Activated CD8-positive, alpha-beta T cell treated with anti-CD3 and anti-CD28 coated beads, Interleukin-2, amount 10 ng/mL, durations not matched to agents 7 days and 5 days (primary cell): ENCODE measurements around the gene GRK3. TPM values are rescaled to one million over a fixed set of nuclear protein-coding genes. Genes with fewer than 3 reads are reported as not detected.
A peak's percentile ranks its signal among the peaks of the same experiment; 100 is the strongest.
"Not testable (repeated sequence)": the region's sequence is repeated elsewhere in the genome, so short reads cannot be mapped to it uniquely, and the experiment has no call there.

Experiments used
- ATAC-seq: fragments of 150-1000 bp; cut with Tn5 transposase; one replicate; pipeline ENCODE4 v1.10.0; 2021; ENCODE audit warnings: moderate library complexity
- CTCF ChIA-PET: fragments of 350-600 bp; sonication (Branson Sonifier 250); formaldehyde crosslinking; loops from one replicate; lab custom pipeline; 2021; ENCODE audit warnings: antibody characterized with exemption; lab: Charles Lee
- POLR2A ChIA-PET: fragments of 350-600 bp; sonication (Branson Sonifier 250); formaldehyde crosslinking; loops from one replicate; lab custom pipeline; 2021; ENCODE audit warnings: antibody characterized with exemption; lab: Charles Lee
- DNase-seq: peaks from one replicate; pipeline ENCODE4 v3.0.0-alpha.2; 2020
- H3K27ac Mint-ChIP-seq: one replicate; pipeline ENCODE4 v1.8.0; 2021; ENCODE audit warnings: mild to moderate bottlenecking, mixed read lengths
- H3K27me3 Mint-ChIP-seq: one replicate; pipeline ENCODE4 v1.8.0; 2021; ENCODE audit warnings: low read depth, mixed read lengths
- H3K36me3 Mint-ChIP-seq: one replicate; pipeline ENCODE4 v1.8.0; 2021; ENCODE audit warnings: low read depth, mixed read lengths
- H3K4me1 Mint-ChIP-seq: one replicate; pipeline ENCODE4 v1.8.0; 2021; ENCODE audit warnings: low read depth, mixed read lengths
- H3K4me3 Mint-ChIP-seq: one replicate; pipeline ENCODE4 v1.8.0; 2021; ENCODE audit warnings: mild to moderate bottlenecking, mixed read lengths
- H3K9me3 Mint-ChIP-seq: one replicate; pipeline ENCODE4 v1.8.0; 2022; ENCODE audit warnings: mixed read lengths; ENCODE audit not compliant: insufficient read depth
- total RNA-seq, 2 experiments: library from RNA; stranded (reverse); gene quantifications; one replicate each; pipeline ENCODE4 v1.2.3, GENCODE V29; 2021

GRK3 gene
- total RNA-seq, 2 experiments from 2014 or later = 35.0 to 36.6 TPM

DNA sequence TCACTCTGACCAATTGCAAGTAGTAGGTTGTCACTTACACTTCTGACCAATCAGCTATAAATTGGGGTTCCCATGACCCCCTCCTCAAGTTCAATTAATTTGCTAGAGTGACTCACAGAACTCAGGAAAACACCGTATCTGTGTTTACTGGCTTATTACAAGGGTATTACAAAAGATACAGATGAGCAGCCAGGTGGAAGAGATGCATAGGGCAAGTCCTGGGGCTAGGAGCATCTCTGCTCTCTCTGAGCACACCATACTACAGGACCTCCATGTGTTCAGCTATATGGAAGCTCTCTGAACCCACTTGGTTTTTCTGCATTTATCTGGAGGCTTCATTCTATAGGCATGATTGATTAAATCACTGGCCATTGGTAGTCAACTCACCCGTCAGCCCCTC lies 11.3 kb upstream of the GRK3 start:
- Mint-ChIP-seq H3K9me3 (no peaks in the 10 kb centered on the region), H3K36me3 (no peaks in the 10 kb centered on the region), H3K27me3 (no peaks in the 10 kb centered on the region), H3K4me3 (no peak overlapping the region), H3K27ac (no peak overlapping the region), H3K4me1 (peaks cover 19% of the 10 kb centered on the region)
- ChIA-PET CTCF (interaction anchor here (1.1 to 4.1 kb wide), 4 partner anchors 9 to 220 kb away, joined by 3 to 21 read pairs (median 5); no protein-coding TSS in a partner anchor), POLR2A (interaction anchor here (0.6 kb wide), 1 partner anchor 9 kb away, joined by 3 read pairs; no protein-coding TSS in a partner anchor)
- DNase-seq = no peak
- ATAC-seq = no peak

DNA sequence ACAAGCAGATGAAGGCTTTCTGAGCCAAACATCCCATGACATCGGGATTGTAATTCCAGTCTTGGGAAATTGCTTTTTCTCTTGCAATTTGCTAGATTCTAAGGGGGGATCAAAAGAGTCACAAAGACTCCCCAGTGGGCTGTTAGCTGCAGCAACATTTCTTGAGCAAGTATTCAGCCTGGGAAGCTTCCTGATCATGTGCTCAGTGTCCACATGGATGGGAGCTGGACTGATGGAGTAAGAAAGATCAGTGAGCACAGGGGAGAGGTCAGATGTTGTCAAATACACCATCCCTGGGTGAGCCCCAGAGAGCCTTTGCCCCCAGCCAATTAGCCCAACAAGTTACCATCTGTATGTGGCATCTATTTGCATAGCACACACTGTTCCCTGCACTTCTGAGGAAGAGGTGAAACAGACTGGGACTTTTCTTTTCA lies 10.2 kb upstream of the GRK3 start:
- ChIA-PET CTCF (interaction anchor here (2.7 to 4.1 kb wide), 2 partner anchors 10 to 92 kb away, joined by 6 to 21 read pairs; no protein-coding TSS in a partner anchor), POLR2A (interaction anchor here (0.6 kb wide), 1 partner anchor 23 kb away, joined by 3 read pairs; no protein-coding TSS in a partner anchor)

DNA sequence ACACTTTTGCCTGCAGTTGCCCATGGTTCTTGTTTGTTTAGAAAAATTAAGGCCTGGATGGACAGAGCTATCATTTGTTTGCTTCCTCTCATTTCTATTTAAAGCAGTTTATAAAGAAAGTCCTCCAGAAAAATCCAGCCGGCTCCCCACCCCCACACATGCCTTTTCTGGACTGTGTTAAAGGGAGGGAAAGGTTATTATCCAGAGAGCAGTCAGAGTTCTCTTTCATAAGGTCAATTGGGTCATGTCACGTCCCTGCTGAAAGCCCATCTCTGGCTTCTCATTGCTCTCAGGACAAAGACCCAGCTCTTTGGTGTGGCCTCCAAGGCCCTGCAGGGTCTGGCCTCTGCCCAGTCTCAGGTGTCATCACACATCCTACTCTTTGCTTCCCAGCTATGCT lies 9.8 kb upstream of the GRK3 start:
- H3K27me3 Mint-ChIP-seq = no peaks in the 10 kb centered on the region
- CTCF ChIA-PET = interaction anchor here (4.1 kb wide), 1 partner anchor 11 kb away, joined by 21 read pairs; no protein-coding TSS in a partner anchor
- H3K4me3 Mint-ChIP-seq = no peak overlapping the region
- H3K4me1 Mint-ChIP-seq = peaks cover 3% of the 10 kb centered on the region
- no peak for ATAC-seq
- no peak overlapping the region for H3K27ac Mint-ChIP-seq
- H3K9me3 Mint-ChIP-seq = no peaks in the 10 kb centered on the region
- no peaks in the 10 kb centered on the region for H3K36me3 Mint-ChIP-seq
- POLR2A ChIA-PET = interaction anchor here (0.6 kb wide), 1 partner anchor 23 kb away, joined by 3 read pairs; no protein-coding TSS in a partner anchor
- DNase-seq = no peak

More for the DNA sequence above, 10.2 kb upstream of the GRK3 start:
- Mint-ChIP-seq H3K36me3 (no peaks in the 10 kb centered on the region), H3K9me3 (no peaks in the 10 kb centered on the region), H3K27me3 (no peaks in the 10 kb centered on the region), H3K4me3 (no peak overlapping the region), H3K27ac (no peak overlapping the region), H3K4me1 (peaks cover 7% of the 10 kb centered on the region)
- no peak for ATAC-seq
- DNase-seq = no peak

DNA sequence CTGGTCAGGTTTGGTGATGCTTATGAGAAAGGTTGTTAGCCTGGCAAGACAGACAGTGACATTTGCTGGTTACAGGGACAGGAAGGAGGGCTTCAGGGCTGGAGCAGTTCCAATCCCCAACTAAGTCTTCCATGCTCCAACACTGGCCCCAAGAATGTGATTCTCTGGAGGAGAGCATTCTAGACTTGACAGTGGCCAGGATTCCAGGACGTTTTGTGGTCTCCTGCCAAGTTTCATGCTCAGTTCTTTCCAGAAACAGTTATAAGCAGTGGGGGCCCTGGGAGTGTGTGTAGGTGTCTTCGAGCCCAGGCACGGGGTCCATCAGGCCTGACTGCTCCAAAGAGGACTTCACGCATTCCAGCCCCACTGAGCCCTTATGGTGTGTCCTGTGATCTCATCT lies 8.9 kb upstream of the GRK3 start:
- Mint-ChIP-seq H3K9me3 (no peaks in the 10 kb centered on the region), H3K4me3 (no peak overlapping the region), H3K4me1 (no peaks in the 10 kb centered on the region), H3K36me3 (no peaks in the 10 kb centered on the region), H3K27me3 (no peaks in the 10 kb centered on the region), H3K27ac (no peak overlapping the region)
- ChIA-PET POLR2A (no interaction called here), CTCF (interaction anchor here (4.1 kb wide), 1 partner anchor 12 kb away, joined by 21 read pairs; no protein-coding TSS in a partner anchor)
- DNase-seq (no peak), ATAC-seq (no peak)

DNA sequence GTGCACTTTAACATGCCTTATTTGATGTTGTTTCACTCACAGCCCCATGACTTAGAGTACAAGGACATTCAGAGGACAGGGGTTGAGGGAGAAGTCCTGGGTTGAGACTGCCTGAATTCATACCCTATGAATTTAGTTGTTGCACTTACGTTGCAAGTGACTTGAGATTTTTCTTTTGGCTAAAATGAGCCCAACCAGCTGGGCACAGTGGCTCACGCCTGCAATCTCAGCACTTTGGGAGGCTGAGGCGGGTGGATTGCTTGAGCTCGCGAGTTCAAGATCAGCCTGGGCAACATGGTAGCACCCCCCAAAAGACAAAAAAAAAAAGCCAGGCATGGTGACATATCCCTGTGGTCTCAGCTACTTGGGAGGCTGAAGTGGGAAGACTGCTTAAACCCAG lies 7.3 kb upstream of the GRK3 start:
- no peaks in the 10 kb centered on the region for H3K27me3 Mint-ChIP-seq
- no peak overlapping the region for H3K27ac Mint-ChIP-seq
- ChIA-PET CTCF (interaction anchor here (1.0 to 1.1 kb wide), 2 partner anchors 13 to 216 kb away, joined by 3 to 4 read pairs; no protein-coding TSS in a partner anchor), POLR2A (no interaction called here)
- DNase-seq (no peak), ATAC-seq (no peak)
- H3K36me3 Mint-ChIP-seq = no peaks in the 10 kb centered on the region
- no peak overlapping the region for H3K4me3 Mint-ChIP-seq
- peaks cover 9% of the 10 kb centered on the region for H3K4me1 Mint-ChIP-seq
- H3K9me3 Mint-ChIP-seq = no peaks in the 10 kb centered on the region

DNA sequence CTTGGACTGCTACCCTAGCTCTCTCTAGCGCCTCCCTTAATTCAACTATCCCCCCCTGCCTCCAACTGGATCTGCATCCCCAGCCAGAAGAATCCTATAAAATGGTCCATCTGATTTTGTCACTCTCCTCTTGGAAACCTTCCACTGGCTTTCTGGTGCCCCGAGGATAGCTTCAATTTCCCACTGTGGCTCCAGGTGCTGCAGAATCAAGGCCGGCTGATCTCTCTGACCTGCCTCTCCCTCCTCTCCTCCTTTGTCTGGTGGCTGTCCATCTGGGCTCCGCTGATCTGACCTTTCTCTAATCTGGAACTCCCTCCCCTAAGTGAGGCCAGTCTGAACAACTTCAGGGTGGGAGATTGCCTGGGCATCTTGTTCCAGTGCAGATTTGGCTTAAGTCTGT lies 6.1 kb upstream of the GRK3 start:
- ATAC-seq (no peak), DNase-seq (no peak)
- Mint-ChIP-seq H3K9me3 (no peaks in the 10 kb centered on the region), H3K4me1 (peaks cover 18% of the 10 kb centered on the region), H3K36me3 (no peaks in the 10 kb centered on the region), H3K27ac (no peak overlapping the region), H3K27me3 (no peaks in the 10 kb centered on the region), H3K4me3 (no peak overlapping the region)
- ChIA-PET POLR2A (interaction anchor here (0.6 kb wide), 1 partner anchor 10 kb away, joined by 3 read pairs; no protein-coding TSS in a partner anchor), CTCF (interaction anchor here (1.0 to 1.2 kb wide), 3 partner anchors 11 to 215 kb away, joined by 3 to 4 read pairs (median 3); no protein-coding TSS in a partner anchor)

DNA sequence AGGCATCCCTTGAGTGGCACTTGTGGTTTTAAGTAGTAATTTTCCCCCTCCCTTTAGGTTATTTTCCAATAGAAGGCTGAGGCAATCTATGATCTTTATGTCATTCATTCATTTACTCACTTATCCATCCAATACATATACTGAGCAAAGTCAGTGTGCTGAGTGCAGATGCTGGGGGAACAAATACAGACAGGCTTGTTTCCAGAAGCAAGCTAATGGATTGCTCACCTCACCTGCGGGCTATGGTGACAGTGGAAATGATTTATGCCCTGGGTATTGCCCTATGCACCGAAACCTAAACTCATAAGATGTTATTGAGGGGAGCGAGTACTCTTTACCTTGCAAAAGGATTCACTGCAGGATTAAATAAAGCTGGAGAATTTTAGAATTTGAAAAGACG lies 4.6 kb upstream of the GRK3 start:
- H3K4me1 Mint-ChIP-seq = peaks cover 27% of the 10 kb centered on the region
- not testable (repeated sequence) for H3K27me3 Mint-ChIP-seq, H3K36me3 Mint-ChIP-seq, H3K27ac Mint-ChIP-seq, H3K9me3 Mint-ChIP-seq, H3K4me3 Mint-ChIP-seq, ATAC-seq, DNase-seq
- POLR2A ChIA-PET = interaction anchor here (1.0 kb wide), 1 partner anchor 145 kb away, joined by 4 read pairs; no protein-coding TSS in a partner anchor
- CTCF ChIA-PET = interaction anchor here (1.0 kb wide), 1 partner anchor 16 kb away, joined by 5 read pairs; no protein-coding TSS in a partner anchor

DNA sequence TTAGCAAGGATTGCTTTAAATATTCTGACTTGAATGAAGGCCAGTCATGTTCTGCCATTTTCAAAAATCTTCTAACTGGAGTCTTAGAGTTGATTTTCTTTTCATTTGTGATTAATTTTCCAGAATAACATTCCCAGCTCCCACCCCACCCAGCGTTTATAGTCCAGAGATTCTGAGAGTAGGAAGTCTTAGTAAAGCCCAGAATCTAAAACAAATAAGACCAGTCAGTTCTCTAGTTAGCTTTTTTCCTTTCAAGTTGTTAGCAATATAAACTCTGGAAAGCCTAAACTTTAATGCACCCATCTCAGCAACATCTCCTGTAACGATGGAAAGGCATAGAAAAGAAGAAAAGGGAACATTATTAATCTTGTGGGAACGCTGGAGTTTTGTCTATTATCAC lies 3.3 kb upstream of the GRK3 start:
- H3K27ac Mint-ChIP-seq, DNase-seq, POLR2A ChIA-PET, H3K9me3 Mint-ChIP-seq, H3K27me3 Mint-ChIP-seq, H3K36me3 Mint-ChIP-seq, ATAC-seq, H3K4me3 Mint-ChIP-seq: not testable (repeated sequence)
- peaks cover 30% of the 10 kb centered on the region for H3K4me1 Mint-ChIP-seq
- CTCF ChIA-PET = interaction anchor here (1.1 kb wide), 1 partner anchor 17 kb away, joined by 6 read pairs; no protein-coding TSS in a partner anchor

DNA sequence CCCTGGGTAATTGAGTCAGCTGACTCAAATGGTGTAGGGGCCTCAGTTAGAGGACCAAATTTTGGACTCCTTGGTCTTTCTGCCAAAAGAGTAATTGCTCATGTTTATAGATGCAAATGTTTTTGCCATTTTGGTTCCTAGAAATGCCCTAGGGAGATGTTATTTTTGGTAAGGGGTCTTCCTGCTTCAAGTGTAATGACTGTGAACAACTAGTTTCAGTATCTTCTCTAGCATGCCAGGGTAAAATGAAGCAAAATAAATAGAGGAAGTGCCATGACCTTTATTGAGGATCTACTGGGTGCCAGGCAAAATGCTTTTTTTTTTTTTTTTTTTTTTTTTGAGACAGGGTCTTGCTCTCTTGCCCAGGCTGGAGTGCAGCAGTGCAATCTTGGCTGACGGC lies 2.5 kb upstream of the GRK3 start:
- ATAC-seq, H3K9me3 Mint-ChIP-seq, POLR2A ChIA-PET, H3K4me3 Mint-ChIP-seq, H3K27me3 Mint-ChIP-seq, H3K27ac Mint-ChIP-seq, DNase-seq: not testable (repeated sequence)
- Mint-ChIP-seq H3K36me3 (peaks cover 12% of the 10 kb centered on the region), H3K4me1 (peaks cover 38% of the 10 kb centered on the region)
- CTCF ChIA-PET = interaction anchor here (1.5 kb wide), 1 partner anchor 211 kb away, joined by 5 read pairs; no protein-coding TSS in a partner anchor

DNA sequence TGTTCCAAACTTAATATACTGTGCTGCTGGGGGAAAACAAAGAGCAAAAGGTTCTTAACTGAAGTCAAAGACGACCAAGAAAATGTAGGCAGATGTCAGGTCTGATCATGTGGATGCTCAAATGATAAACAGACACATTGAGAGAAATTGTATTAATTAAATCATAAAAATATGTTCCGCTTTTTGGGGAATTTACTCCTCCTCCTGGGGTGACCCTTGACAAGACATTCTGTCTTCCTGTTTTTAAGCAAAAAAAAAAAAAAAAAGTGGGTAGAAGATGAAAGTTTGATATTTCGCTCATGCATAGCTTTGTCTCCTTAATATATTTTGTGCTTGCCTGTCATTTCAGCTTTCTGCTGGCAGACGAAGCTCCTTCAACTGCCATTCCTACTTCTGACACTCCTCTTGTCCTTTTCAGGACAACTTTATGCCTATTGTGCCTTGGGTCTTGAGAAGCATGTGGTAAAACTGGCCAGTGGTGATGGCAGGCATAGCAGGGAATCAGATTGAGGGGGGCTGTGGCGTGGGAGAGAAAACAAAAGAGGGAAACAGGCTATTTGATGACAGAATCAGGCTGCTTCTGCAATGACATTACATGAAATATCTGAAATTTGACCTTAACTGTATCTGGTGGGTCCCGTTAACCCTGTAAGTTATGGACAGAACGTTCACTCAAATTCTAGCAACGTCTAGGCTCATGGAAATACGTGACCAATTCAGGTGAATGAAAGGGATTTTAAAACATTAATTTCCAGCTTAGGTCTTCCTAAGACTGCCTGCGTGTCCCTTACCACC lies 1.3 kb upstream of the GRK3 start:
- not testable (repeated sequence) for H3K27me3 Mint-ChIP-seq

DNA sequence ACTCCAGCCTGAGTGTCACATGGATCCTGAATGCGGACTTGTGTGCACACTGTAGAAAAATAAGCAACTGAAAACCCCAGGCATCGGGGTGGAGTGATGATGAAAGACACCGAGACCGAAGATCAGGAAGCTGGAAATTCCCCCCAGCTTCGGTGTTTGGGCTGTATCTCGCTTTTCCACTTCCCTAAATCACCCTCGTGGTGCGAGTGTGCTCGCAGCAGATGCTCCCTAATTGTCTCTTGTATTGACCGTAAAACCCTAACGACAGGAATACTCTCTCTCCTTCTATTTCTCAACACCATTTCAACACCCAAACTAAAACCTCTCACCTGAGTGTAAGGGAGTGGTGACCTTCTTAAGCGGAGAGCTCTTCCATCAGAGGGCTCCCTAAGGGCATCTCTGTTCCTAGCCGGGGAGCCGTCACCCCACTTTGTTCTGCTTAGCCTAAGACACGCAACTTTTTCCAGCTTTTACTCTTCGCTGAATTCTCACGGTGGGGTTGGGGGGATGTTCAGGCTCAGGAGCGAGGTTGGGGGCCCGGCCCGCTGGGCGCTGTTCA lies 635 bp upstream of the GRK3 start:
- Mint-ChIP-seq H3K27ac (peak overlapping the region; percentile 92), H3K27me3 (no peaks in the 10 kb centered on the region), H3K4me3 (peak overlapping the region; percentile 93), H3K4me1 (peaks cover 51% of the 10 kb centered on the region), H3K9me3 (no peaks in the 10 kb centered on the region), H3K36me3 (peaks cover 19% of the 10 kb centered on the region)
- POLR2A ChIA-PET = interaction anchor here (0.6 to 1.8 kb wide), 6 partner anchors 9 to 198 kb away, joined by 3 to 6 read pairs (median 3); no protein-coding TSS in a partner anchor
- peak; percentile 31 for ATAC-seq
- CTCF ChIA-PET = interaction anchor here (0.8 to 5.2 kb wide), 5 partner anchors 20 to 209 kb away, joined by 3 to 24 read pairs (median 4); no protein-coding TSS in a partner anchor
- peak; percentile 43 for DNase-seq

More for the DNA sequence above, 1.3 kb upstream of the GRK3 start:
- H3K36me3 Mint-ChIP-seq = peaks cover 19% of the 10 kb centered on the region
- H3K9me3 Mint-ChIP-seq, DNase-seq, ATAC-seq: not testable (repeated sequence)
- H3K4me3 Mint-ChIP-seq = peak overlapping the region; percentile 93
- H3K4me1 Mint-ChIP-seq = peaks cover 49% of the 10 kb centered on the region
- peak overlapping the region; percentile 92 for H3K27ac Mint-ChIP-seq
- ChIA-PET CTCF (interaction anchor here (0.8 to 5.2 kb wide), 5 partner anchors 19 to 210 kb away, joined by 3 to 24 read pairs (median 5); no protein-coding TSS in a partner anchor), POLR2A (interaction anchor here (0.6 to 1.8 kb wide), 4 partner anchors 10 to 199 kb away, joined by 3 to 6 read pairs (median 4); no protein-coding TSS in a partner anchor)
